ENCODE measurements around the gene ZC3H4.
"Not testable (repeated sequence)": the region's sequence is repeated elsewhere in the genome, so short reads cannot be mapped to it uniquely, and the experiment has no call there.

The ZC3H4 gene

GRCh38 chr19:47084879-47085439 is 28.6 kb downstream of the ZC3H4 start:
- DNase-seq (ENCODE audit: low spot score), result no peak

GRCh38 chr19:47082493-47082892 is 31.1 kb downstream of the ZC3H4 start:
- no peak for DNase-seq (ENCODE audit: low spot score)

GRCh38 chr19:47081095-47081494 is 32.5 kb downstream of the ZC3H4 start:
- DNase-seq (ENCODE audit: low spot score), result no peak

GRCh38 chr19:47078351-47078750 is 35.2 kb downstream of the ZC3H4 start:
- not testable (repeated sequence) for DNase-seq (ENCODE audit: low spot score)

- DNase-seq (ENCODE audit: low spot score), result no peak
Observed at GRCh38 chr19:47075941-47076340, 37.6 kb downstream of the ZC3H4 start.

GRCh38 chr19:47075179-47075810 is 38.3 kb downstream of the ZC3H4 start:
- DNase-seq (ENCODE audit: low spot score), result no peak

GRCh38 chr19:47074621-47075020 is 39.0 kb downstream of the ZC3H4 start:
- no peak for DNase-seq (ENCODE audit: low spot score)

- no peak for DNase-seq (ENCODE audit: low spot score)
Observed at GRCh38 chr19:47073574-47073973, 40.0 kb downstream of the ZC3H4 start.

GRCh38 chr19:47072323-47072722 is 41.3 kb downstream of the ZC3H4 start:
- DNase-seq (ENCODE audit: low spot score), result no peak

GRCh38 chr19:47071731-47072130 is 41.8 kb downstream of the ZC3H4 start:
- DNase-seq (ENCODE audit: low spot score), result no peak

GRCh38 chr19:47070756-47071155 is 42.8 kb downstream of the ZC3H4 start:
- DNase-seq (ENCODE audit: low spot score), result no peak

GRCh38 chr19:47069795-47070194 is 43.8 kb downstream of the ZC3H4 start:
- DNase-seq (ENCODE audit: low spot score), result no peak

- DNase-seq (ENCODE audit: low spot score), result no peak
Observed at GRCh38 chr19:47068876-47069406, 44.6 kb downstream of the ZC3H4 start.

GRCh38 chr19:47068246-47068645 is 45.3 kb downstream of the ZC3H4 start:
- DNase-seq (ENCODE audit: low spot score), result no peak

GRCh38 chr19:47067215-47067847 is 46.2 kb downstream of the ZC3H4 start:
- DNase-seq (ENCODE audit: low spot score), result no peak

GRCh38 chr19:47066376-47067214 is 47.0 kb downstream of the ZC3H4 start:
- DNase-seq (ENCODE audit: low spot score), result no peak

- DNase-seq (ENCODE audit: low spot score), result no peak
Observed at GRCh38 chr19:47065242-47065641, 48.3 kb downstream of the ZC3H4 start.

GRCh38 chr19:47063874-47064273 is 49.7 kb downstream of the ZC3H4 start:
- no peak for DNase-seq (ENCODE audit: low spot score)

- no peak for DNase-seq (ENCODE audit: low spot score)
Observed at GRCh38 chr19:47058621-47059022, 55.0 kb downstream of the ZC3H4 start.

- no peak for DNase-seq (ENCODE audit: low spot score)
Observed at GRCh38 chr19:47057328-47057727, 56.2 kb downstream of the ZC3H4 start.

- DNase-seq (ENCODE audit: low spot score), result no peak
Observed at GRCh38 chr19:47056411-47056810, 57.2 kb downstream of the ZC3H4 start.

- not testable (repeated sequence) for DNase-seq (ENCODE audit: low spot score)
Observed at GRCh38 chr19:47050562-47050961, 63.0 kb downstream of the ZC3H4 start.

All from CD4-positive, alpha-beta T cell treated with Interleukin-6 at 100 ng/mL for 8 hours (primary cell).